NB4 (cell line): ENCODE measurements around the gene SPAG17.

Experiments used
- POLR2A ChIP-seq: IDR thresholded peaks from 2 replicates; pipeline ENCODE4 v1.6.1; 2011; ENCODE audit warnings: mild to moderate bottlenecking; ENCODE audit not compliant: insufficient read length; ENCODE audit errors: extremely low read depth
- TF ChIP-seq, protein P1 (sequence below): IDR thresholded peaks from one replicate; pipeline ENCODE4 v1.5.1; 2012; ENCODE audit warnings: low read depth, low read length
- TF ChIP-seq, protein P2 (sequence below): IDR thresholded peaks from 2 replicates; pipeline ENCODE4 v1.6.1; 2011; ENCODE audit warnings: low read depth, low read length

DNA sequence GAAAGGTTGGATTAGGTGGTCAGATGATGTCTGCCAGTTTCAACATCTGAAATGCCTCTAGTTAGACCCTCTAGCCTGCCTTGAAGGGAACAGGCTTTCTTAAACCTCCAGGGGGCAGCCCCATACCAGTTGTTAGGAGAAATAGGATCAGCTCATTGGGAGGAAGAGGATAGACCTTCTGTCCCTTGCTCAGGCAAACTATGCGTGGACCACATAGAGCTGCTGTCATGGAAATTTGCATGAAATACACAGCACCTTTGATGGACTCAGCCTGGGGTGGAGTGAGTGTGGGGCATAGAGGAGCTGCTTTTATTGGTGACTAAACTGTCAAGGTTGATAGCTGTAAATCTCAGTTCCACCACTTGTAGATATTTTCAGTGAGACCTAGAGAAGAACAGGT, 38.4 kb upstream of the SPAG17 start:
- TF ChIP-seq, protein P1, sequence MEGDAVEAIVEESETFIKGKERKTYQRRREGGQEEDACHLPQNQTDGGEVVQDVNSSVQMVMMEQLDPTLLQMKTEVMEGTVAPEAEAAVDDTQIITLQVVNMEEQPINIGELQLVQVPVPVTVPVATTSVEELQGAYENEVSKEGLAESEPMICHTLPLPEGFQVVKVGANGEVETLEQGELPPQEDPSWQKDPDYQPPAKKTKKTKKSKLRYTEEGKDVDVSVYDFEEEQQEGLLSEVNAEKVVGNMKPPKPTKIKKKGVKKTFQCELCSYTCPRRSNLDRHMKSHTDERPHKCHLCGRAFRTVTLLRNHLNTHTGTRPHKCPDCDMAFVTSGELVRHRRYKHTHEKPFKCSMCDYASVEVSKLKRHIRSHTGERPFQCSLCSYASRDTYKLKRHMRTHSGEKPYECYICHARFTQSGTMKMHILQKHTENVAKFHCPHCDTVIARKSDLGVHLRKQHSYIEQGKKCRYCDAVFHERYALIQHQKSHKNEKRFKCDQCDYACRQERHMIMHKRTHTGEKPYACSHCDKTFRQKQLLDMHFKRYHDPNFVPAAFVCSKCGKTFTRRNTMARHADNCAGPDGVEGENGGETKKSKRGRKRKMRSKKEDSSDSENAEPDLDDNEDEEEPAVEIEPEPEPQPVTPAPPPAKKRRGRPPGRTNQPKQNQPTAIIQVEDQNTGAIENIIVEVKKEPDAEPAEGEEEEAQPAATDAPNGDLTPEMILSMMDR: no peak
- no peak for TF ChIP-seq POLR2A
- TF ChIP-seq, protein P2, sequence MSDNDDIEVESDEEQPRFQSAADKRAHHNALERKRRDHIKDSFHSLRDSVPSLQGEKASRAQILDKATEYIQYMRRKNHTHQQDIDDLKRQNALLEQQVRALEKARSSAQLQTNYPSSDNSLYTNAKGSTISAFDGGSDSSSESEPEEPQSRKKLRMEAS: no peak
